ENCODE measurements around the gene TENM3. TPM values are rescaled to one million over a fixed set of nuclear protein-coding genes. Genes with fewer than 3 reads are reported as not detected.

Gene TENM3
- total RNA-seq, 2 experiments from 2014 or later = not detected

DNA sequence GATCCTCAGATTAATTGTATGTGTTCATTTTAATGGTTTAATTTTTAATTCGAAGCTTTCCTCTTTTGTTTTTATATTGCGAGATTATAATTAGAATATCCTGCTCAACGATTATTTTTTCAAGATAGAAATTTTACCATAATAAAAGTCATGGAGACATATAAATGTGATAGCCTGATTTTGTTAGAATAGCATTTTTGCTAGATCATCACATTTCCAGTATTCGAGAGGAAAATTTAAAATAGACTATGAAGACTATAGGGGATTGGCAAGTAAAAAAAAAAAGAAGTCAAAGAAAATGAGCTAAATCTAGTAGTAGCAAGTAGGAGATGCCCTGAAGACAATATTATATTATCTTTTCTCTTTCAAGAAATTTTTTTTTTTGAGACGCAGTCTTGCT lies 60.6 kb downstream of the TENM3 start:
- H3K36me3 ChIP-seq (ENCODE audit: insufficient read depth, low read length) = no peaks in the 10 kb centered on the region
- intact Hi-C loops (cut with micrococcal nuclease; ENCODE audit: unreplicated experiment) = no loop called here
- no peaks in the 10 kb centered on the region for H3K9me2 ChIP-seq (ENCODE audit: insufficient read depth, low read length)
- BruUV-seq (replicated peaks) = no TSS peak
- no peak for DNase-seq (ENCODE audit: low spot score)
- H3K79me2 ChIP-seq (ENCODE audit: insufficient read depth, low read depth, low read length) = no peaks in the 10 kb centered on the region
- H3K4me1 ChIP-seq (ENCODE audit: insufficient read depth, low read length, poor library complexity, severe bottlenecking) = no peaks in the 10 kb centered on the region
- no peak overlapping the region for H3K27ac ChIP-seq (ENCODE audit: low read depth, low read length, poor library complexity, severe bottlenecking)
- no peak overlapping the region for H2AFZ ChIP-seq (ENCODE audit: low read length)
- H3K4me3 ChIP-seq (ENCODE audit: low read depth, low read length, poor library complexity, severe bottlenecking) = no peak overlapping the region
- H4K20me1 ChIP-seq (ENCODE audit: insufficient read depth, low read length) = no peaks in the 10 kb centered on the region
- no peaks in the 10 kb centered on the region for H3K9me3 ChIP-seq (ENCODE audit: low read length)
- TF ChIP-seq, protein P1, sequence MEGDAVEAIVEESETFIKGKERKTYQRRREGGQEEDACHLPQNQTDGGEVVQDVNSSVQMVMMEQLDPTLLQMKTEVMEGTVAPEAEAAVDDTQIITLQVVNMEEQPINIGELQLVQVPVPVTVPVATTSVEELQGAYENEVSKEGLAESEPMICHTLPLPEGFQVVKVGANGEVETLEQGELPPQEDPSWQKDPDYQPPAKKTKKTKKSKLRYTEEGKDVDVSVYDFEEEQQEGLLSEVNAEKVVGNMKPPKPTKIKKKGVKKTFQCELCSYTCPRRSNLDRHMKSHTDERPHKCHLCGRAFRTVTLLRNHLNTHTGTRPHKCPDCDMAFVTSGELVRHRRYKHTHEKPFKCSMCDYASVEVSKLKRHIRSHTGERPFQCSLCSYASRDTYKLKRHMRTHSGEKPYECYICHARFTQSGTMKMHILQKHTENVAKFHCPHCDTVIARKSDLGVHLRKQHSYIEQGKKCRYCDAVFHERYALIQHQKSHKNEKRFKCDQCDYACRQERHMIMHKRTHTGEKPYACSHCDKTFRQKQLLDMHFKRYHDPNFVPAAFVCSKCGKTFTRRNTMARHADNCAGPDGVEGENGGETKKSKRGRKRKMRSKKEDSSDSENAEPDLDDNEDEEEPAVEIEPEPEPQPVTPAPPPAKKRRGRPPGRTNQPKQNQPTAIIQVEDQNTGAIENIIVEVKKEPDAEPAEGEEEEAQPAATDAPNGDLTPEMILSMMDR (conservative IDR thresholded peaks at IDR 0.05; ENCODE audit: low read length) = no peak
- POLR2A ChIA-PET = no interaction called here
- no peak overlapping the region for H3K4me2 ChIP-seq (ENCODE audit: low read length)
- CTCF ChIA-PET (ENCODE audit: unreplicated experiment) = no interaction called here

DNA sequence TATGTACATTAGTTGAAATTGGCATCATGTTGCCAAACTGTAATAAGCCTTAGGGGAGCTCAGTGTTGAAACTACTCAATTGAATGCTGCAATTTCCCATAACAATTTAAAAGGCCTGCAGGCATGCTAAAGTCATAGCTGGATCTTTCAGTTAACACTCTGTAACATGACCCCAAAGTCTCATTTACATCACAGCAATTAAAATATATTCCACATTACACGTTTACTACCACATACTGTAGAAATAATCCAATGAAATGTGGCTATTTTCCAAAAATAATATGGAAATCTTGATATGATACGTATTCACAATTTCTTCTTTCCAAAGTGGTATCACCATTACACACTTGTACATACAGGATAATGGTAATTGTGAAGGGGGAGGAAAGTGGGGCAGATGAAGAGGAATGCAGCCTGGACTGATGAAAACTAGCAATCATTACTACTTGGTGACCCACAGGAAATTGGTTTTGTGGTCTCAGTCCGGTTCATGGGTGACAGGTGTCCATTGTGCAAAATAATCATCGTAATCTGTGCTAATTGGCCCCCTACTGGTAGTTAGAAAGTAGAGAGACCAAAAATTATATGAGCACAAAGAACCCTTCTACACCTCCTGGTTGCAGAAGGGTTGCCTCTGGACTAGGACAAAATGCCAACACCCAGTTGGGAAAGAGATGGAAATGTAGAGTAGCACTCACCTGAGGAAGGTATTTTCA lies 63.7 kb downstream of the TENM3 start:
- Histone ChIP-seq H3K9me3 (ENCODE audit: low read length) (no peaks in the 10 kb centered on the region), H2AFZ (ENCODE audit: low read length) (no peak overlapping the region), H3K36me3 (ENCODE audit: insufficient read depth, low read length) (no peaks in the 10 kb centered on the region), H3K27ac (ENCODE audit: low read depth, low read length, poor library complexity, severe bottlenecking) (no peak overlapping the region), H3K4me2 (ENCODE audit: low read length) (no peak overlapping the region), H3K4me3 (ENCODE audit: low read depth, low read length, poor library complexity, severe bottlenecking) (no peak overlapping the region), H3K79me2 (ENCODE audit: insufficient read depth, low read depth, low read length) (no peaks in the 10 kb centered on the region), H3K4me1 (ENCODE audit: insufficient read depth, low read length, poor library complexity, severe bottlenecking) (no peaks in the 10 kb centered on the region), H3K9me2 (ENCODE audit: insufficient read depth, low read length) (no peaks in the 10 kb centered on the region), H4K20me1 (ENCODE audit: insufficient read depth, low read length) (no peaks in the 10 kb centered on the region)
- ChIA-PET CTCF (ENCODE audit: unreplicated experiment) (no interaction called here), POLR2A (no interaction called here)
- DNase-seq (ENCODE audit: low spot score) = no peak
- intact Hi-C loops (cut with micrococcal nuclease; ENCODE audit: unreplicated experiment) = no loop called here
- TF ChIP-seq EZH2phosphoT487 (IDR thresholded peaks at IDR 0.05; ENCODE audit: borderline replicate concordance, low read depth, low read length) = no peak
- TF ChIP-seq, protein P1 (conservative IDR thresholded peaks at IDR 0.05; ENCODE audit: low read length) = peak; percentile 35; the same call in 1 of the 2 replicates
- BruUV-seq (replicated peaks) = no TSS peak

DNA sequence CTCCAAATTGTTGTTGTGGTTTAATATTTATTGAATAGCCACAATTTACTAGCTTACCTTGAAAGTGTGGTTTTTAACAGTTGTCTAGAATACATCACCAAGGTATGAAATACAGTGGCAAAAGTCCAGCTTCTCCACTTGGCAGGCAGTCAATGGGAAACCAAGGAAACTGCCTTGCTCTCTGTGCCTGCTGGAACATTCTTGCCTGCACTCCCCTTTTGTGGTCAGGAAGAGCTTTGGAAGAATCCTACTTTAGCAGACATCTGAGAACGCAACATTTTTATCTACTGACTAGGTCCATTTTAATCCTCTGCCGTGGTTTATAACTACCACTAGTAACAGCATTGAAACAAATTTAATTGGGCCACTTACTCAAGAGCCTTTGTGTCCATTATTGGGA lies 64.5 kb downstream of the TENM3 start:
- Histone ChIP-seq H3K9me3 (ENCODE audit: low read length) (no peaks in the 10 kb centered on the region), H2AFZ (ENCODE audit: low read length) (no peak overlapping the region), H4K20me1 (ENCODE audit: insufficient read depth, low read length) (no peaks in the 10 kb centered on the region), H3K9me2 (ENCODE audit: insufficient read depth, low read length) (no peaks in the 10 kb centered on the region), H3K36me3 (ENCODE audit: insufficient read depth, low read length) (no peaks in the 10 kb centered on the region), H3K4me2 (ENCODE audit: low read length) (no peak overlapping the region), H3K27ac (ENCODE audit: low read depth, low read length, poor library complexity, severe bottlenecking) (no peak overlapping the region), H3K79me2 (ENCODE audit: insufficient read depth, low read depth, low read length) (no peaks in the 10 kb centered on the region), H3K4me1 (ENCODE audit: insufficient read depth, low read length, poor library complexity, severe bottlenecking) (no peaks in the 10 kb centered on the region), H3K4me3 (ENCODE audit: low read depth, low read length, poor library complexity, severe bottlenecking) (no peak overlapping the region)
- ChIA-PET POLR2A (no interaction called here), CTCF (ENCODE audit: unreplicated experiment) (no interaction called here)
- BruUV-seq (replicated peaks) = no TSS peak
- TF ChIP-seq, protein P1 (conservative IDR thresholded peaks at IDR 0.05; ENCODE audit: low read length) = no peak
- no peak for TF ChIP-seq EZH2phosphoT487 (IDR thresholded peaks at IDR 0.05; ENCODE audit: borderline replicate concordance, low read depth, low read length)
- DNase-seq (ENCODE audit: low spot score) = no peak
- intact Hi-C loops (cut with micrococcal nuclease; ENCODE audit: unreplicated experiment) = no loop called here

Data from OCI-LY7 (cell line).